AG09309 (cell line): ENCODE measurements around the gene HJV.

Experiments used
- DNase-seq: peaks from one replicate; pipeline ENCODE4 v3.0.0-alpha.2; 2010; ENCODE audit warnings: low read depth
- H3K4me3 ChIP-seq: 2 replicates; pipeline ENCODE4 v1.5.1; 2011; ENCODE audit warnings: mild to moderate bottlenecking, low read depth, low read length, moderate library complexity; ENCODE audit not compliant: control insufficient read depth
- TF ChIP-seq, protein P1 (sequence below): IDR thresholded peaks from 2 replicates; pipeline ENCODE4 v1.5.1; 2011; ENCODE audit warnings: mild to moderate bottlenecking, low read depth, low read length, inconsistent platforms; ENCODE audit not compliant: insufficient read depth, control insufficient read depth; ENCODE audit errors: missing control alignments

HJV gene

GRCh38 chr1:145988773-145989172 is 32.8 kb downstream of the HJV start:
- no peak for DNase-seq
- no peak overlapping the region for H3K4me3 ChIP-seq
- TF ChIP-seq, protein P1, sequence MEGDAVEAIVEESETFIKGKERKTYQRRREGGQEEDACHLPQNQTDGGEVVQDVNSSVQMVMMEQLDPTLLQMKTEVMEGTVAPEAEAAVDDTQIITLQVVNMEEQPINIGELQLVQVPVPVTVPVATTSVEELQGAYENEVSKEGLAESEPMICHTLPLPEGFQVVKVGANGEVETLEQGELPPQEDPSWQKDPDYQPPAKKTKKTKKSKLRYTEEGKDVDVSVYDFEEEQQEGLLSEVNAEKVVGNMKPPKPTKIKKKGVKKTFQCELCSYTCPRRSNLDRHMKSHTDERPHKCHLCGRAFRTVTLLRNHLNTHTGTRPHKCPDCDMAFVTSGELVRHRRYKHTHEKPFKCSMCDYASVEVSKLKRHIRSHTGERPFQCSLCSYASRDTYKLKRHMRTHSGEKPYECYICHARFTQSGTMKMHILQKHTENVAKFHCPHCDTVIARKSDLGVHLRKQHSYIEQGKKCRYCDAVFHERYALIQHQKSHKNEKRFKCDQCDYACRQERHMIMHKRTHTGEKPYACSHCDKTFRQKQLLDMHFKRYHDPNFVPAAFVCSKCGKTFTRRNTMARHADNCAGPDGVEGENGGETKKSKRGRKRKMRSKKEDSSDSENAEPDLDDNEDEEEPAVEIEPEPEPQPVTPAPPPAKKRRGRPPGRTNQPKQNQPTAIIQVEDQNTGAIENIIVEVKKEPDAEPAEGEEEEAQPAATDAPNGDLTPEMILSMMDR = no peak

DNA sequence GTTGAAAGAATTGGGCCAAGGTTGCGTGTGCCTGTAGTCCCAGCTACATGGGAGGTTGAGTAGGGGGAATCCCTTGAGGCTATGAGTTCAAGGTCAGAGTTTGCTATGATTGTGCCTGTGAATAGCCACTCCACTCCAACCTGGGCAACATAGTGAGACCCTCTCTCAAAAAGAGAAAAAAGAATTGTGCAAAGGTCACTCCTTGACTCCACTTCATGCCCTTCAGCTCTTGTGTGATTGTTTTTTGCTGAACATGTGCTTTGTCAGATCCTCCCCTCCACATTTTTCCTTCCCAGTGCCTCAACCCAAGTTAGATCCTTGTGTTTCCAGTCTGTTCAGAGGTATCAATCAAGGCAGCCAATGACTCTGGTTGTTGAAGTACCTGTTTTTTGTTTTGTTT is 33.6 kb downstream of the HJV start:
- H3K4me3 ChIP-seq = no peak overlapping the region
- DNase-seq = no peak
- TF ChIP-seq, protein P1 = no peak

- H3K4me3 ChIP-seq = no peak overlapping the region
Measured at GRCh38 chr1:145986551-145986950, 35.0 kb downstream of the HJV start.

DNA sequence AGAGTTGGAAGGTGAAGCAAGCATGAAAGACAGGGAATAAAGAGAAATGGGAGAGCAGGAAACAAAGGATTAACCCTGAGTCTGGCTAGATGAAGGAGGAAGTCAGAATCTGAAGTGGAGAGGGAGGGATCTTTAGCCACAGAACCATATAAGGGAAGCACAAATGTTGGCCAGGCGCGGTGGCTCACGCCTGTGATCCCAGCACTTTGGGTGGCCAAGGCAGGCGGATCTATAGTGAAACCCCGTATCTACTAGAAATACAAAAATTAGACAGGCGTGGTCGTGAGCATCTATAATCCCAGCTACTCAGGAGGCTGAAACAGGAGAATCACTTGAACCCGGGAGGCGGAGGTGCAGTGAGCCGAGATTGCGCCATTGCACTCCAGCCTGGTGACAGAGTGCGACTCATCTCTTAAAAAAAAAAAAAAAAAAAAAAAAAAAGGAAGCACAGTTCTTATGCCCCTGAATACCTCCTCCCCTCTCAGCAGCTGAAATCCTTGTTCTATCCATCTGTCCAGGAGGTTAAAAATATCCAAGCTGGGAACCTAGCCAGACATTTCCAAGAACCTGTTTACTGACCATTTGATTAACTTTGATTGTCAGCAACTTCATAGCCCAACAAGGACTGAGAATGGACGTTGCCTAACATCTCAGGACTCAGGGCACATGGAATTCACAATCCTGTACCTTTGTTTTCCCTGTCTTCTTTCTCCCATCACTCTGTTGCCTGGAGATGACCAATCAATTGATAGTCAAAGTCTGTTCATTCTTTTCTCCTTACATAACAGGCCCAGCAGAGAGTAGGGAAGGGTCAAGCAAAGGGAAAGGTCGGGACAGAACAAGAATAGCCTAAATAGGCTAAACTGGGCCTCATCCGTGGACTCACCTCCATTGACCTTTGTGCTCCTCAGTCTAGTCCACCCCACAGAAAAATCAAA is 35.8 kb downstream of the HJV start:
- TF ChIP-seq, protein P1 = no peak
- H3K4me3 ChIP-seq = no peak overlapping the region
- no peak for DNase-seq

More at GRCh38 chr1:145986551-145986950, 35.0 kb downstream of the HJV start:
- TF ChIP-seq, protein P1 = no peak
- DNase-seq = no peak

GRCh38 chr1:145985129-145985501 is 36.4 kb downstream of the HJV start:
- TF ChIP-seq, protein P1 = no peak
- no peak overlapping the region for H3K4me3 ChIP-seq

GRCh38 chr1:145983960-145984830 is 37.3 kb downstream of the HJV start:
- DNase-seq = no peak
- no peak overlapping the region for H3K4me3 ChIP-seq
- TF ChIP-seq, protein P1 = no peak

More at GRCh38 chr1:145985129-145985501, 36.4 kb downstream of the HJV start:
- DNase-seq = no peak
